GM12891 (cell line): Measurements from ENCODE around the gene RUNX2.

ENCODE experiments used
- PAX5 ChIP-seq: IDR thresholded peaks from 2 replicates; pipeline ENCODE4 v1.6.1; 2011; ENCODE audit warnings: low read length, moderate library complexity, mild to moderate bottlenecking; ENCODE audit not compliant: insufficient read depth, severe bottlenecking
- POLR2A ChIP-seq: IDR thresholded peaks from 2 replicates; pipeline ENCODE4 v1.6.1; 2011; ENCODE audit warnings: low read depth, low read length, control low read depth
- POLR2AphosphoS5 ChIP-seq: IDR thresholded peaks from 2 replicates; pipeline ENCODE4 v1.6.1; 2011; ENCODE audit warnings: low read depth, low read length, control low read depth
- POU2F2 ChIP-seq: IDR thresholded peaks from 2 replicates; pipeline ENCODE4 v1.6.1; 2011; ENCODE audit warnings: low read depth, mild to moderate bottlenecking, control low read depth, low read length, moderate library complexity
- SPI1 ChIP-seq: IDR thresholded peaks from 2 replicates; pipeline ENCODE4 v1.6.1; 2011; ENCODE audit warnings: low read depth, low read length, control low read depth
- TAF1 ChIP-seq: IDR thresholded peaks from 2 replicates; pipeline ENCODE4 v1.6.1; 2011; ENCODE audit warnings: low read depth, low read length, control low read depth

DNA sequence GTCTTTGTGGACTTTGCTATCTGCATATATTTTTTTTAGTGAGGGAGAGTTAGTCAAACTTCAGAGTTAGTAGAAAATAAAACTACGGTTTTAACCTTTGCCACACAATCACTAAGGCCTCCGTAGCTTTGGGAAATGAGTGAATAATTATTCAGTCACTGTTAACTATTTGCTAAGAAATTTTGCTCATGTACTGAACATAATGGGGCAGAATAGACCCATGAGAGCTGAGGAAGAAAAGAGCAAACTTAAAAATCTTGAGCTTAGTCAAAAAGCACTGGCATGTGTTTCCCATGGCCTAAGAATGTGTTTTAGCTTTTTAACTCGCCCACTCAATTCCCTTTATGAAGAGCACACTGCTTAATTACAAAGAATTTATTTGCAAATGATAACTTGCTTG lies 110.0 kb downstream of the RUNX2 start:
- TF ChIP-seq TAF1 (no peak), POLR2A (no peak), PAX5 (no peak), POLR2AphosphoS5 (no peak), SPI1 (no peak), POU2F2 (no peak)
